Neural cell (in vitro differentiated cells): ENCODE results near the gene SPRR3. TPM values are rescaled to one million over a fixed set of nuclear protein-coding genes. Genes with fewer than 3 reads are reported as not detected.

Experiments
- H2AFZ ChIP-seq: fragments of 200-600, 300-800 bp; sonication (generic), shearing (Covaris generic); 2 replicates; pipeline ENCODE4 v1.6.0; 2014; ENCODE audit warnings: low read depth, mild to moderate bottlenecking, antibody characterized with exemption, low read length, moderate library complexity
- H3F3A ChIP-seq: fragments of 200-600 bp; shearing (Covaris generic); 2 replicates; pipeline ENCODE4 v1.6.1; 2016; ENCODE audit warnings: mild to moderate bottlenecking, moderate library complexity, mixed read lengths, antibody characterized with exemption, low read length; ENCODE audit not compliant: insufficient read depth, poor library complexity, severe bottlenecking
- H3K27ac ChIP-seq: fragments of 200-600, 300-800 bp; sonication (generic), shearing (Covaris generic); 2 replicates; pipeline ENCODE4 v1.5.1; 2014; ENCODE audit warnings: mild to moderate bottlenecking, low read length, moderate library complexity
- H3K27me3 ChIP-seq: fragments of 300-800, 200-600 bp; sonication (generic), shearing (Covaris generic); 2 replicates; pipeline ENCODE4 v1.6.0; 2014; ENCODE audit warnings: mild to moderate bottlenecking, low read depth, low read length, moderate library complexity; ENCODE audit not compliant: insufficient read depth
- H3K36me3 ChIP-seq: fragments of 300-800, 200-600 bp; sonication (generic), shearing (Covaris generic); 2 replicates; pipeline ENCODE4 v1.5.1; 2014; ENCODE audit warnings: mild to moderate bottlenecking, antibody characterized with exemption, low read length, moderate library complexity; ENCODE audit not compliant: insufficient read depth
- H3K4me2 ChIP-seq: fragments of 300-800, 200-600 bp; sonication (generic), shearing (Covaris generic); 2 replicates; pipeline ENCODE4 v1.6.0; 2014; ENCODE audit warnings: mild to moderate bottlenecking, low read length
- H3K4me3 ChIP-seq: fragments of 300-800, 200-600 bp; sonication (generic), shearing (Covaris generic); 2 replicates; pipeline ENCODE4 v1.5.1; 2014; ENCODE audit warnings: mild to moderate bottlenecking, low read length, moderate library complexity
- H3K79me2 ChIP-seq: fragments of 200-600 bp; shearing (Covaris generic); replicated peaks from 2 replicates; pipeline ENCODE4 v1.6.0; 2014; ENCODE audit warnings: mild to moderate bottlenecking, low read length, moderate library complexity; ENCODE audit not compliant: insufficient read depth
- H3K9ac ChIP-seq: fragments of 300-800, 200-600 bp; sonication (generic), shearing (Covaris generic); 2 replicates; pipeline ENCODE4 v1.6.1; 2016; ENCODE audit warnings: mild to moderate bottlenecking, low read length, mixed read lengths
- H3K9me2 ChIP-seq: fragments of 200-600 bp; shearing (Covaris generic); 2 replicates; pipeline ENCODE4 v1.6.1; 2016; ENCODE audit warnings: mild to moderate bottlenecking, low read length, mixed read lengths; ENCODE audit not compliant: insufficient read depth
- H3K9me3 ChIP-seq: fragments of 200-600, 300-800 bp; sonication (generic), shearing (Covaris generic); 2 replicates; pipeline ENCODE4 v1.6.1; 2016; ENCODE audit warnings: mild to moderate bottlenecking, mixed run types, low read length, moderate library complexity, mixed read lengths
- H4K20me1 ChIP-seq: fragments of 200-600 bp; shearing (Covaris generic); 2 replicates; pipeline ENCODE4 v1.6.1; 2016; ENCODE audit warnings: mild to moderate bottlenecking, mixed run types; ENCODE audit not compliant: insufficient read depth
- EP300 ChIP-seq: fragments of 450-650 bp; conservative IDR thresholded peaks from 2 replicates; pipeline ENCODE4 v1.6.1; 2014; ENCODE audit warnings: antibody characterized with exemption, mild to moderate bottlenecking, moderate library complexity; ENCODE audit not compliant: poor library complexity, severe bottlenecking
- EZH2 ChIP-seq: fragments of 200-600, 300-800 bp; shearing (Covaris generic), sonication (generic); IDR thresholded peaks from 2 replicates; pipeline ENCODE4 v1.6.1; 2014; ENCODE audit warnings: antibody characterized with exemption, low read length, borderline replicate concordance, mild to moderate bottlenecking; ENCODE audit not compliant: insufficient read depth, poor library complexity, severe bottlenecking
- MXI1 ChIP-seq: fragments of 450-650 bp; conservative IDR thresholded peaks from 2 replicates; pipeline ENCODE4 v1.6.1; 2014; ENCODE audit warnings: antibody characterized with exemption, mild to moderate bottlenecking; ENCODE audit not compliant: poor library complexity, severe bottlenecking
- POLR2AphosphoS5 ChIP-seq: IDR thresholded peaks from 2 replicates; pipeline ENCODE4 v1.6.1; 2012
- RAD21 ChIP-seq: fragments of 450-650 bp; conservative IDR thresholded peaks from 2 replicates; pipeline ENCODE4 v1.6.1; 2014; ENCODE audit warnings: antibody characterized with exemption, mild to moderate bottlenecking, moderate library complexity
- REST ChIP-seq: IDR thresholded peaks from 2 replicates; pipeline ENCODE4 v1.6.1; 2012; ENCODE audit warnings: borderline replicate concordance
- SMC3 ChIP-seq: fragments of 450-650 bp; conservative IDR thresholded peaks from 2 replicates; pipeline ENCODE4 v1.6.1; 2014; ENCODE audit warnings: antibody characterized with exemption, mild to moderate bottlenecking, moderate library complexity; ENCODE audit not compliant: poor library complexity
- TAF1 ChIP-seq: IDR thresholded peaks from 2 replicates; pipeline ENCODE4 v1.6.1; 2012; ENCODE audit warnings: low read depth
- polyA plus RNA-seq: library from polyadenylated mRNA; depleted of rRNA; stranded (reverse); fragments of >200 nt; gene quantifications from 2 replicates; pipeline ENCODE4 v1.2.3, GENCODE V29; 2014
- TF ChIP-seq, protein P1 (sequence below): fragments of 450-650 bp; IDR thresholded peaks from 2 replicates; pipeline ENCODE4 v1.5.1; 2014; ENCODE audit warnings: antibody characterized with exemption, mild to moderate bottlenecking, moderate library complexity; ENCODE audit not compliant: poor library complexity, severe bottlenecking

SPRR3 gene
- polyA plus RNA-seq, 1 donor from 2014 or later = not detected

DNA sequence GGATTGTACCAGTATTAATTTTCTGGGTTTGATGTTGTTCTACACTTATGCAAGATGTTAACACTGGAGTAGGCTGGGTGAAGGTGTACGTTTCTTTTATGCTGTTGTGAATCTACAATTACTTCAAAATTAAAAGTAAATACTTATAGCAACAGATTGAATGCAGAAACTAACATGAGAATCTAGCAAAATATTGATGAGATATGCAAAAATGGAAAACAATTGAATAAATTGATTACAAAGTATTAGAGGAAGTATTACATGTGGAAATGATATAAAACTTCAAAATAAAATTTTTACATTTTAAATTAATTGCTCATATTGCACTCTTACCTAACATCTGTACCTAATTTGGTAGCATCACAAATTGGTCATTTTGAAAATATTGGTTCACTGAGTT, 5.7 kb upstream of the SPRR3 start:
- Histone ChIP-seq H3K9me2 (no peaks in the 10 kb centered on the region), H2AFZ (no peak overlapping the region), H3K27ac (no peak overlapping the region), H3K79me2 (no peaks in the 10 kb centered on the region), H3F3A (no peaks in the 10 kb centered on the region), H3K36me3 (no peaks in the 10 kb centered on the region), H4K20me1 (no peaks in the 10 kb centered on the region), H3K9ac (no peak overlapping the region), H3K27me3 (no peaks in the 10 kb centered on the region), H3K9me3 (no peaks in the 10 kb centered on the region), H3K4me2 (no peak overlapping the region), H3K4me3 (no peak overlapping the region)
- TF ChIP-seq SMC3 (no peak), EP300 (no peak), EZH2 (no peak), REST (no peak), TAF1 (no peak), MXI1 (no peak), RAD21 (no peak), POLR2AphosphoS5 (no peak)
- TF ChIP-seq, protein P1, sequence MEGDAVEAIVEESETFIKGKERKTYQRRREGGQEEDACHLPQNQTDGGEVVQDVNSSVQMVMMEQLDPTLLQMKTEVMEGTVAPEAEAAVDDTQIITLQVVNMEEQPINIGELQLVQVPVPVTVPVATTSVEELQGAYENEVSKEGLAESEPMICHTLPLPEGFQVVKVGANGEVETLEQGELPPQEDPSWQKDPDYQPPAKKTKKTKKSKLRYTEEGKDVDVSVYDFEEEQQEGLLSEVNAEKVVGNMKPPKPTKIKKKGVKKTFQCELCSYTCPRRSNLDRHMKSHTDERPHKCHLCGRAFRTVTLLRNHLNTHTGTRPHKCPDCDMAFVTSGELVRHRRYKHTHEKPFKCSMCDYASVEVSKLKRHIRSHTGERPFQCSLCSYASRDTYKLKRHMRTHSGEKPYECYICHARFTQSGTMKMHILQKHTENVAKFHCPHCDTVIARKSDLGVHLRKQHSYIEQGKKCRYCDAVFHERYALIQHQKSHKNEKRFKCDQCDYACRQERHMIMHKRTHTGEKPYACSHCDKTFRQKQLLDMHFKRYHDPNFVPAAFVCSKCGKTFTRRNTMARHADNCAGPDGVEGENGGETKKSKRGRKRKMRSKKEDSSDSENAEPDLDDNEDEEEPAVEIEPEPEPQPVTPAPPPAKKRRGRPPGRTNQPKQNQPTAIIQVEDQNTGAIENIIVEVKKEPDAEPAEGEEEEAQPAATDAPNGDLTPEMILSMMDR = no peak

GRCh38 chr1:152996633-152997400, 4.7 kb upstream of the SPRR3 start:
- no peak overlapping the region for H3K4me3 ChIP-seq
- no peaks in the 10 kb centered on the region for H3K9me2 ChIP-seq
- H3K27ac ChIP-seq = no peak overlapping the region
- H3K4me2 ChIP-seq = no peak overlapping the region
- no peaks in the 10 kb centered on the region for H3K79me2 ChIP-seq
- no peaks in the 10 kb centered on the region for H3K9me3 ChIP-seq
- H4K20me1 ChIP-seq = no peaks in the 10 kb centered on the region
- no peak overlapping the region for H3K9ac ChIP-seq
- H3K27me3 ChIP-seq = no peaks in the 10 kb centered on the region
- TF ChIP-seq POLR2AphosphoS5 = no peak
- TF ChIP-seq TAF1 = no peak
- TF ChIP-seq EZH2 = no peak
- TF ChIP-seq RAD21 = no peak
- TF ChIP-seq REST = no peak
- TF ChIP-seq, protein P1 = no peak
- TF ChIP-seq SMC3 = no peak
- TF ChIP-seq EP300 = no peak
- TF ChIP-seq MXI1 = no peak
- no peaks in the 10 kb centered on the region for H3F3A ChIP-seq
- no peak overlapping the region for H2AFZ ChIP-seq
- H3K36me3 ChIP-seq = no peaks in the 10 kb centered on the region
